Endodermal cell (in vitro differentiated cells): ENCODE data around the gene CARS2. TPM values are rescaled to one million over a fixed set of nuclear protein-coding genes. Genes with fewer than 3 reads are reported as not detected.

Source experiments
- DNase-seq: peaks from one replicate; pipeline ENCODE4 v3.0.0-alpha.2; 2017
- H3K27ac ChIP-seq: 2 replicates; pipeline ENCODE4 v1.5.1; 2013; ENCODE audit warnings: mild to moderate bottlenecking, low read depth, low read length, moderate library complexity
- H3K27me3 ChIP-seq: 2 replicates; pipeline ENCODE4 v1.6.1; 2013; ENCODE audit warnings: mild to moderate bottlenecking, low read length, moderate library complexity; ENCODE audit not compliant: insufficient read depth, control insufficient read depth, poor library complexity, severe bottlenecking
- H3K36me3 ChIP-seq: 2 replicates; pipeline ENCODE4 v1.7.0; 2013; ENCODE audit warnings: mild to moderate bottlenecking, low read length, moderate library complexity; ENCODE audit not compliant: control insufficient read depth, insufficient read depth
- H3K4me1 ChIP-seq: one replicate; pipeline ENCODE4 v1.7.0; 2013; ENCODE audit warnings: low read length; ENCODE audit not compliant: control insufficient read depth, insufficient read depth
- H3K4me3 ChIP-seq: 2 replicates; pipeline ENCODE4 v1.5.1; 2013; ENCODE audit warnings: mild to moderate bottlenecking, low read length, moderate library complexity
- H3K9ac ChIP-seq: 2 replicates; pipeline ENCODE4 v1.6.1; 2013; ENCODE audit warnings: mild to moderate bottlenecking, low read length, moderate library complexity; ENCODE audit not compliant: poor library complexity, severe bottlenecking; ENCODE audit errors: extremely low read depth
- H3K9me3 ChIP-seq: 2 replicates; pipeline ENCODE4 v1.6.1; 2013; ENCODE audit warnings: mild to moderate bottlenecking, low read length, moderate library complexity; ENCODE audit not compliant: control insufficient read depth
- H3K27ac Mint-ChIP-seq: 2 replicates; pipeline ENCODE4 v1.8.0; 2020; ENCODE audit warnings: mixed read lengths
- H3K27me3 Mint-ChIP-seq: 2 replicates; pipeline ENCODE4 v1.8.0; 2021; ENCODE audit warnings: mild to moderate bottlenecking, mixed read lengths; ENCODE audit not compliant: insufficient read depth
- H3K36me3 Mint-ChIP-seq: 2 replicates; pipeline ENCODE4 v1.8.0; 2020; ENCODE audit warnings: low read depth, mixed read lengths
- H3K4me1 Mint-ChIP-seq: 2 replicates; pipeline ENCODE4 v1.8.0; 2020; ENCODE audit warnings: mixed read lengths
- H3K4me3 Mint-ChIP-seq: 2 replicates; pipeline ENCODE4 v1.8.0; 2020; ENCODE audit warnings: mild to moderate bottlenecking, moderate library complexity, mixed read lengths
- H3K9me3 Mint-ChIP-seq: 2 replicates; pipeline ENCODE4 v1.8.0; 2020; ENCODE audit warnings: mild to moderate bottlenecking, mixed read lengths
- WGBS, 2 experiments: methylation state at CpG; one replicate each; pipeline versions ENCODE4 v1.1.5 to v1.1.7; 2013; ENCODE audit warnings: missing lambda C conversion rate in 2 of 2, mixed read lengths in 1 of 2; ENCODE audit not compliant: insufficient coverage in 1 of 2, insufficient read length in 1 of 2; 5-methylcytosine and 5-hydroxymethylcytosine counted together
- total RNA-seq, 2 donors: library from RNA; stranded (reverse); fragmentation: NEBNext Ultra II Directional in 1 of 2; extraction: Animal tissue kit (Norgen Biotek cat#: 25700) in 1 of 2; gene quantifications; 2 replicates in 1 of 2; 3 replicates in 1 of 2; pipeline ENCODE4 v1.2.1, GENCODE V29; 2021
- TF ChIP-seq, protein P1 (sequence below): fragments of 200-600 bp; sonication (generic); conservative IDR thresholded peaks from 2 replicates; pipeline ENCODE4 v1.5.0; 2021; ENCODE audit warnings: antibody characterized with exemption, mild to moderate bottlenecking

CARS2 gene
- total RNA-seq, 2 donors from 2014 or later = 53.0 to 53.2 TPM

DNA sequence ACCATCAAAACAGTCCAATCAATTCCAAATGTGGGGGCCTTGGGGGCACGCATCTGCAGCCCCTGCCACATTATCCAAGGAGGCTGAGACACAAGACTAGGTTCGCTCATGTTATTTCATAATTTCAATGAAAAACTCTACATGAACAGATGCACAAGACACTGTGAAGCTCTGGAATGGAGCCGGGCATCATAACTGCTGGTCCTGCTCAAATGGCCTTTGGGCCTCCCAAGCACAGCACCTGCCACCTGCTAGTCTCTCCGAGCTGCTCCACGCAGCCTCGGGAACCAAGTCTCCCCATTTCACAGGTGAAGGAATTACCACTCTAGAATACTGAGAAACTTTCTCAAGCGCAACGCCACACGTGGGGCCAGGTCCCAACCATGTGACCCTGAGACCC, 16.9 kb downstream of the CARS2 start:
- TF ChIP-seq, protein P1, sequence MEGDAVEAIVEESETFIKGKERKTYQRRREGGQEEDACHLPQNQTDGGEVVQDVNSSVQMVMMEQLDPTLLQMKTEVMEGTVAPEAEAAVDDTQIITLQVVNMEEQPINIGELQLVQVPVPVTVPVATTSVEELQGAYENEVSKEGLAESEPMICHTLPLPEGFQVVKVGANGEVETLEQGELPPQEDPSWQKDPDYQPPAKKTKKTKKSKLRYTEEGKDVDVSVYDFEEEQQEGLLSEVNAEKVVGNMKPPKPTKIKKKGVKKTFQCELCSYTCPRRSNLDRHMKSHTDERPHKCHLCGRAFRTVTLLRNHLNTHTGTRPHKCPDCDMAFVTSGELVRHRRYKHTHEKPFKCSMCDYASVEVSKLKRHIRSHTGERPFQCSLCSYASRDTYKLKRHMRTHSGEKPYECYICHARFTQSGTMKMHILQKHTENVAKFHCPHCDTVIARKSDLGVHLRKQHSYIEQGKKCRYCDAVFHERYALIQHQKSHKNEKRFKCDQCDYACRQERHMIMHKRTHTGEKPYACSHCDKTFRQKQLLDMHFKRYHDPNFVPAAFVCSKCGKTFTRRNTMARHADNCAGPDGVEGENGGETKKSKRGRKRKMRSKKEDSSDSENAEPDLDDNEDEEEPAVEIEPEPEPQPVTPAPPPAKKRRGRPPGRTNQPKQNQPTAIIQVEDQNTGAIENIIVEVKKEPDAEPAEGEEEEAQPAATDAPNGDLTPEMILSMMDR = no peak
- Histone ChIP-seq H3K27ac (no peak overlapping the region), H3K9me3 (no peaks in the 10 kb centered on the region), H3K4me3 (no peak overlapping the region), H3K4me1 (no peaks in the 10 kb centered on the region), H3K27me3 (no peaks in the 10 kb centered on the region), H3K36me3 (peaks cover 51% of the 10 kb centered on the region), H3K9ac (no peak overlapping the region)
- H3K27me3 Mint-ChIP-seq = no peaks in the 10 kb centered on the region
- no peaks in the 10 kb centered on the region for H3K4me1 Mint-ChIP-seq
- 95 to 98% methylated on average over 8 to 9 of the region's 9 CpGs for WGBS, 2 experiments
- no peak for DNase-seq
- no peak overlapping the region for H3K4me3 Mint-ChIP-seq
- H3K9me3 Mint-ChIP-seq = no peaks in the 10 kb centered on the region
- no peak overlapping the region for H3K27ac Mint-ChIP-seq
- peaks cover 39% of the 10 kb centered on the region for H3K36me3 Mint-ChIP-seq

DNA sequence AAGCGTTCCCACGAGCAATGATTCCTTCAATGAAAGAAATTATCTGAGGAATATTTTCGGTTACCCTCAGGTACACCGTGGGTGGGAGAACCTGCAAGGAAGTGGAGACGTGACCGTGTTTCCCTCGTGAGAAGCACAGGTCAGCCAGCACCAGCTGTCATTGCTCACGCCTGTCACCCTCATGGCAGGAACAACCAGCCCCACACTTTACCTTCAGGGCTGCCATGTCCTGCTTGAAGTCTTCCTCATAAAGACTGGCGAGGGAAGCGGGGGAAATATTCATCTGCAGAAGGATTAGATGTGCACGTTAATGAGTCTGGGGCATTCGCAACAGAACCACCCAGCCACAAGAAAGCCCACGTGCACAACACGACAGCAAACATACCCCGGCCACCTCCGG, 18.2 kb downstream of the CARS2 start:
- Mint-ChIP-seq H3K4me3 (no peak overlapping the region), H3K36me3 (peaks cover 45% of the 10 kb centered on the region), H3K9me3 (no peaks in the 10 kb centered on the region), H3K4me1 (no peaks in the 10 kb centered on the region), H3K27me3 (no peaks in the 10 kb centered on the region), H3K27ac (no peak overlapping the region)
- no peaks in the 10 kb centered on the region for H3K9me3 ChIP-seq
- no peaks in the 10 kb centered on the region for H3K27me3 ChIP-seq
- no peak overlapping the region for H3K9ac ChIP-seq
- no peak overlapping the region for H3K27ac ChIP-seq
- no peak overlapping the region for H3K4me3 ChIP-seq
- TF ChIP-seq, protein P1 = no peak
- peaks cover 53% of the 10 kb centered on the region for H3K36me3 ChIP-seq
- 96 to 98% methylated on average over 14 to 16 of the region's 16 CpGs for WGBS, 2 experiments
- H3K4me1 ChIP-seq = no peaks in the 10 kb centered on the region
- DNase-seq = no peak

DNA sequence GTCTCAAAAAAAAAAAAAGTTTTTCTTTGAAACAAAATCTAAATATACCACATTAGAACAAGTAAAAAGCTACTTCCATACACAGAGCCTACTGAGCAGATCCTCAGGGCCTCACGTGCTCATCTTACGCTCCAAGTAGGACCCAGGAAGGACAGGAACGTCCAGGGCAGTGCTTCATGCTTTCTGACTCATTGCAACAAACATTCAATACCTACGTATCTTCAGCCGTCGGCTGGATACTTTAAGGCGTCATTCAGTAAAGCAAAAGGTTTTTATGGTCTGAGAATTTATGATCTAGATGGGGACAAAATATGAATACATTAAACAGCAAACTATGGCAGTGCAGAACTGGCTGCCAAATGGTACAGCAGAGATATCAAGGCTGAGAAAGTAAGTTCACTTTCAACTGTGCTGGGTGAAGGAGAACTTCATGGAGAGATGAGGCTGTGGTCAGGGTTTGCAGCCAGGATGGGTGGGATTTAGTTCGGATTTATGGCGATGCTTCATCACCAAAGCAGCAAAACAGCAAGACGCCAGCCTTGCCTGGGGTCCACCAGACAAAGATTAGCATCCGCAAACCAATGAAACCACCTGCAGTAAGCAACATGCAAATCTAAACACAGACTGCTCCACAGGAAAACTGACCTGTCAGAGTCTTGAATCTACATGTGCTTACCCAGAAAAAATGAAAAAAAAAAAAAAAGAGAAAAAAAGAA, 20.5 kb downstream of the CARS2 start:
- Mint-ChIP-seq H3K27ac (no peak overlapping the region), H3K4me1 (no peaks in the 10 kb centered on the region)

More for the DNA sequence above, 20.5 kb downstream of the CARS2 start:
- H3K4me3 Mint-ChIP-seq = no peak overlapping the region
- peaks cover 70% of the 10 kb centered on the region for H3K36me3 ChIP-seq
- WGBS, 2 experiments = 96 to 100% methylated on average over 3 to 11 of the region's 11 CpGs
- H3K27me3 Mint-ChIP-seq = no peaks in the 10 kb centered on the region
- H3K36me3 Mint-ChIP-seq = peaks cover 54% of the 10 kb centered on the region
- TF ChIP-seq, protein P1 = no peak
- H3K9ac ChIP-seq = no peak overlapping the region
- no peak for DNase-seq
- H3K9me3 ChIP-seq = no peaks in the 10 kb centered on the region
- H3K4me3 ChIP-seq = no peak overlapping the region
- no peaks in the 10 kb centered on the region for H3K9me3 Mint-ChIP-seq
- H3K27me3 ChIP-seq = no peaks in the 10 kb centered on the region
- H3K4me1 ChIP-seq = no peaks in the 10 kb centered on the region
- H3K27ac ChIP-seq = no peak overlapping the region
